Type B pancreatic cell (in vitro differentiated cells): ENCODE data around the gene TRIM45. TPM values are rescaled to one million over a fixed set of nuclear protein-coding genes. Genes with fewer than 3 reads are reported as not detected.
A peak's percentile ranks its signal among the peaks of the same experiment; 100 is the strongest.
"Not testable (repeated sequence)": the region's sequence is repeated elsewhere in the genome, so short reads cannot be mapped to it uniquely, and the experiment has no call there.

Experiments
- DNase-seq: peaks from one replicate; pipeline ENCODE4 v3.0.0; 2021; ENCODE audit warnings: mixed read lengths; ENCODE audit not compliant: unreplicated experiment; ENCODE audit errors: extremely low spot score
- H3K27ac Mint-ChIP-seq: 2 replicates; pipeline ENCODE4 v1.8.0; 2021; ENCODE audit warnings: mild to moderate bottlenecking, mixed read lengths
- H3K27me3 Mint-ChIP-seq: 2 replicates; pipeline ENCODE4 v1.8.0; 2021; ENCODE audit warnings: mixed read lengths
- H3K36me3 Mint-ChIP-seq: 2 replicates; pipeline ENCODE4 v1.8.0; 2021; ENCODE audit warnings: mixed read lengths
- H3K4me1 Mint-ChIP-seq: one replicate; pipeline ENCODE4 v1.8.0; 2021; ENCODE audit warnings: mixed read lengths; ENCODE audit not compliant: unreplicated experiment
- H3K4me3 Mint-ChIP-seq: 2 replicates; pipeline ENCODE4 v1.8.0; 2021; ENCODE audit warnings: mild to moderate bottlenecking, mixed read lengths
- H3K9me3 Mint-ChIP-seq: 2 replicates; pipeline ENCODE4 v1.8.0; 2021; ENCODE audit warnings: mixed read lengths
- CTCF ChIP-seq: fragments of 200-600 bp; sonication (generic); conservative IDR thresholded peaks from 2 replicates; pipeline ENCODE4 v1.5.0; 2021; ENCODE audit warnings: antibody characterized with exemption, mild to moderate bottlenecking
- total RNA-seq: library from RNA; stranded (reverse); gene quantifications from 2 replicates; pipeline ENCODE4 v1.2.1, GENCODE V29; 2021; ENCODE audit warnings: low replicate concordance

Gene TRIM45
- total RNA-seq, 1 donor from 2014 or later = 23.3 TPM

- Mint-ChIP-seq H3K4me3 (peak overlapping the region; percentile 92), H3K27ac (peak overlapping the region; percentile 95), H3K36me3 (peaks cover 17% of the 10 kb centered on the region), H3K4me1 (peaks cover 27% of the 10 kb centered on the region), H3K9me3 (no peaks in the 10 kb centered on the region), H3K27me3 (no peaks in the 10 kb centered on the region)
- no peak for DNase-seq
- TF ChIP-seq CTCF = no peak
Observed at GRCh38 chr1:117120774-117121588, 568 bp downstream of the TRIM45 start.

DNA sequence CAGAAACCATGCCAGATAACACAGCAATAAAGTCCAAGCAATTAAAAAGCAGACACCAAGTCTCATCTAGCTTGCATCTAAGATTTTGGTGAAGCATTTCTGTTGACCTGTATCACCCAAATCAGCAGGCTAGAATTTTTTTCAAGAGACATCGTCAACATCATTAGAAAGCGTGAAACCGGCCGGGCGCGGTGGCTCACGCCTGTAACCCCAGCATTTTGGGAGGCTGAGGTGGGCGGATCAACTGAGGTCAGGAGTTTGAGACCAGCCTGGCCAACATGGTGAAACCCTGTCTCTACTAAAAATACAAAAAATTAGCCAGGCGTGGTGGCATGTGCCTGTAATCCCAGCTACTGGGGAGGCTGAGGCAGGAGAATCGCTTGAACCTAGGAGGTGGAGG, 2.4 kb downstream of the TRIM45 start:
- not testable (repeated sequence) for H3K27me3 Mint-ChIP-seq, DNase-seq, H3K9me3 Mint-ChIP-seq, H3K27ac Mint-ChIP-seq
- H3K4me1 Mint-ChIP-seq = peaks cover 27% of the 10 kb centered on the region
- H3K36me3 Mint-ChIP-seq = peaks cover 28% of the 10 kb centered on the region
- peak overlapping the region; percentile 36 for H3K4me3 Mint-ChIP-seq

- H3K27ac Mint-ChIP-seq = no peak overlapping the region
- H3K4me3 Mint-ChIP-seq = no peak overlapping the region
- H3K9me3 Mint-ChIP-seq = no peaks in the 10 kb centered on the region
- no peak for DNase-seq
- H3K27me3 Mint-ChIP-seq = no peaks in the 10 kb centered on the region
- no peak for TF ChIP-seq CTCF
- H3K4me1 Mint-ChIP-seq = peaks cover 27% of the 10 kb centered on the region
- peaks cover 28% of the 10 kb centered on the region for H3K36me3 Mint-ChIP-seq
Observed at GRCh38 chr1:117118137-117118536, 3.4 kb downstream of the TRIM45 start.

DNA sequence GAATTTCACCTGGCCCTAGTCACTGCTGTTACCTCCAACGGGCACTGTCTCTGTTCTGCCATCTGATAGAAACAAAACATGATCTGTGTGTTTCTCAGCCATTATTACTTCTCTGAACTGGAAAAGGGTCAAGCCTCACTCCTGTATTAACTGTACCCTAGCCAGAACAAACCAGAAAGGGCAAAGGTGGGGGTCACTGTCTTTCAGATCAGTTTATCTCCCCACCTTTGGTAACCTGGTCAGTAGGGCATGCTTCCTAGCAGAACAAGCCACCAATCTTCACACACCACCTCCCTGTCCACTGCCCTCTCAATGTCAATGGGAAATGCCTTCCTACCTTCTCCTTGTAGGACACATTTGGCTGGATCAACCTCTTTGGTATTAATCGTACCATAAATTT, 3.9 kb downstream of the TRIM45 start:
- H3K27me3 Mint-ChIP-seq = no peaks in the 10 kb centered on the region
- peaks cover 27% of the 10 kb centered on the region for H3K4me1 Mint-ChIP-seq
- TF ChIP-seq CTCF = no peak
- H3K9me3 Mint-ChIP-seq = no peaks in the 10 kb centered on the region
- DNase-seq = no peak
- H3K27ac Mint-ChIP-seq = no peak overlapping the region
- peaks cover 28% of the 10 kb centered on the region for H3K36me3 Mint-ChIP-seq
- H3K4me3 Mint-ChIP-seq = no peak overlapping the region

- H3K36me3 Mint-ChIP-seq = peaks cover 32% of the 10 kb centered on the region
- H3K4me1 Mint-ChIP-seq = peaks cover 27% of the 10 kb centered on the region
- TF ChIP-seq CTCF = no peak
- no peaks in the 10 kb centered on the region for H3K27me3 Mint-ChIP-seq
- no peaks in the 10 kb centered on the region for H3K9me3 Mint-ChIP-seq
- H3K27ac Mint-ChIP-seq = no peak overlapping the region
- H3K4me3 Mint-ChIP-seq = no peak overlapping the region
- no peak for DNase-seq
Observed at GRCh38 chr1:117116784-117117130, 4.8 kb downstream of the TRIM45 start.

DNA sequence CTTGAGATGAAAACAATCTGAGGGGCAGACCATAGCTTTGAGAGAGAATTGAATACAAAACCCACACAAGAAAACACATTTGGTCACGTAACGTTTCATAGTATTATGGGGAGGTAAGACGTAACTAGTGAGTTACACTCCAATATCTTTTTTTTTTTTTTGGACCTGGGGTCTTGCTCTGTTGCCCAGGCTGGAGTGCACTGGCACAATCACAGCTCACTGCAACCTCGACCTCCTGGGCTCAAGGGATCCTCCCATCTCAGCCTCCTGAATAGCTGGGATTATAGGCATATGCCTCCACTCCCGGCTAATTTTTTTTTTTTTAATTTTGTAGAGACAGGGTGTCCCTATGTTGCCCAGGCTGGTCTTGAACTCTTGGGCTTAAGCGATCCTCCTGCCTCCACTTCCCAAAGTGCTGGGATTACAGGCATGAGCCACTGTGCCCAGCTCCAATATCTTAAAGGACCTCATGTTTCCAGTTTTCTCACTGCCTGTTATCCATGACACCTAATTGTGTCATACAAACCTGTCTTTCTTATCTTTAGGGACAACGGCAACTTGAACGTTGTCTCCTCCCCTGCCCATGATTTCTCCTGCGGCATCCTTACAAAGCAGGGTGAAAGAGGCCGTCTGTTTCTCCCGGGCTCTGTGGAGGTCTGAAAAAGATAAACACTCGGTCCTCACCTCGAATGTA, 5.3 kb downstream of the TRIM45 start:
- peaks cover 35% of the 10 kb centered on the region for H3K36me3 Mint-ChIP-seq

More for the DNA sequence above, 5.3 kb downstream of the TRIM45 start:
- no peak for TF ChIP-seq CTCF
- H3K9me3 Mint-ChIP-seq = no peaks in the 10 kb centered on the region
- H3K27me3 Mint-ChIP-seq = no peaks in the 10 kb centered on the region
- no peak overlapping the region for H3K27ac Mint-ChIP-seq
- no peak for DNase-seq
- peaks cover 27% of the 10 kb centered on the region for H3K4me1 Mint-ChIP-seq
- H3K4me3 Mint-ChIP-seq = no peak overlapping the region
